HG02642 (cell line): ENCODE results near the gene DKKL1.

Source experiments
- ATAC-seq: cut with Tn5 transposase; IDR thresholded peaks from one replicate; pipeline ENCODE4 v1.9.1; 2021; ENCODE audit warnings: mild to moderate bottlenecking; ENCODE audit not compliant: unreplicated experiment, poor library complexity

DKKL1 gene

GRCh38 chr19:49337267-49338022 is 26.2 kb upstream of the DKKL1 start:
- ATAC-seq, result no peak

DNA sequence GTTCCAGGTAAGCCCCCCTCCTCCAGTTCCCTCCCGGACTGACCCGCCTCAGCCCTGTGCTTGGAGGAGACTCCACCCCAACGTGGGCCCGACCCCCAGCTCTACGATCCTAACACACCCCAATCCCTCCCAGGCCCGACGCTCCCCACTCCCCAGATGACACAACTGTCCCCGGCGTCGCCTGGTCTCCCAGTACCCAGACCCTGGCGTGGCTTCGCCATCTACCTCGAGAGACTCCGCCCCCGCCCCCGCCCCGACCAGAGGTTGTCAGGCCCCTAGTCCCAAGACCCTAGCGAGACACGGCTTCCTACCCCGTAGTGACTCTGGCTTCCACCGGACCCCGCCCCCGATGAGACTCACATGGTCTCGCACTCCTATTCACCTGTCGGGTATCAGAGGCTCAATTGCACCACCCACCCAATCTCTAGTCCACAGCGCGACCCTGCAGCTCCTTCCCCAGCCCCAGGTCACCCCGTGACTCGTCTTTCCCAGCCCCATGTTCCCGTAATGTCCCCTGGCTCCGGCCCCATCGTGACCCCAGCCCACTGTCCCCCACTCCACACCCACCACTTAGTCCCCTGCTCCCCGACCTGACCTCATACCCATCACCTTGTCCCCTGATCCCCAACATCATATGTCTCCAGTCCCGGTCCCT is 25.5 kb upstream of the DKKL1 start:
- ATAC-seq, result no peak

- ATAC-seq, result no peak
Observed at GRCh38 chr19:49338691-49339300, 24.9 kb upstream of the DKKL1 start.

DNA sequence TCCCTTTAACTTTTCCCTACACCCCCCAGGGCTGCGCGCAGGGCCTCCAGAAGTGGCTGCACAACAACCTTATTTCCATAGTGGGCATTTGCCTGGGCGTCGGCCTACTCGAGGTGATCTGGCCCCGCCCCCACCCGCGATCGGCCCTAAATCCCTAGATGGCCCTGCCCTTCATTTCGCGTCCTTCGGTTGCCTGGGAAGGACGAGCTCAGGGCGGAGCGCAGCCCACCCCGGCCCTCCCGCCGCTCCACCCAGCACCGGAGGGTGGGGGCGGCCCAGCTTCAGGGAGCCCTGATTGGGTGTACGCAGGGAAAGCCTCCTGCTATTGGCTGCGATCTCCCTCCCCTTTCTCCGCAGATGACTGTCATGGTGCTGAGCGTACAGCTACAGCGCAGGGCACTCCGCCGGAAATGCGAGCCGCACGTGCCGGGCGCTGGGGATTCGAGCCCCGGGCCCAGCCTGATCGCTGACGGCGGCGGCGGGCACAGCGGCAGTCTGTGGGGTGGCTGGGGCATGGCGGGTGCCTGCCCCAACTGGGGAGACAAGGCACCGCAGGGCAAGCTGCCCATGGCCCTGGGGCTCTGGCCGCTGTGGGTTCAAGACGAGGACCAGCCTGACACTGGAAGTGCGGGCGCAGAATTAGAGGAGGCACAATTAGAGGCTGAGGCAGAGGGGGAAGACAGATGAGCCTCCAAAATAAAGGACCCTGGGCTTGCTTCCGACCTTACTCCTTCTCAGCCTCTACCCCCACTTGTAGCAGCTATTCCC is 24.2 kb upstream of the DKKL1 start:
- no peak for ATAC-seq

DNA sequence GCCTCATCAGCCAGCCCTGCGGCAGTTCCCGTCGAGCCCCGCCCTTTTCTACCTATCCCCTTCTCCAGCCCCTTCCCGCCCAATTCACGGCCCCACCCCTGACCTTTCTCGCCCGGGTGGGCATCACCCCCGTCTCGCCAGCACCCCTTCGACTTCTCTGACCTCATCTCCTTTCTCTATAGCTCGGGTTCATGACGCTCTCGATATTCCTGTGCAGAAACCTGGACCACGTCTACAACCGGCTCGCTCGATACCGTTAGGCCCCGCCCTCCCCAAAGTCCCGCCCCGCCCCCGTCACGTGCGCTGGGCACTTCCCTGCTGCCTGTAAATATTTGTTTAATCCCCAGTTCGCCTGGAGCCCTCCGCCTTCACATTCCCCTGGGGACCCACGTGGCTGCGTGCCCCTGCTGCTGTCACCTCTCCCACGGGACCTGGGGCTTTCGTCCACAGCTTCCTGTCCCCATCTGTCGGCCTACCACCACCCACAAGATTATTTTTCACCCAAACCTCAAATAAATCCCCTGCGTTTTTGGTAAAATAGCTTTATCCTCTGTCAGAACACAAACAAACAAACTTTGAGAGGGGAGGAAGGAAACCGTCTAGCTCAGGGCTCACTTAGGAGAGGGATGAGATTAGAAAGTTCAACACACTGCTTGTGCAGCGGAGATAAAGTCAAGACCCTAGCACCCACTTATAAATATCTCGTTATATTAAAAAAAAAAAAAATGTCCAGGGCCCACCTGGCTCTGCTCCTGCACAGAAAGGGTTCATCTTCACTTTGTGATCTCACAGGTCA is 23.4 kb upstream of the DKKL1 start:
- ATAC-seq, result peak; percentile 77

- ATAC-seq, result no peak
Observed at GRCh38 chr19:49340865-49341718, 22.6 kb upstream of the DKKL1 start.

- no peak for ATAC-seq
Observed at GRCh38 chr19:49342291-49342721, 21.4 kb upstream of the DKKL1 start.

DNA sequence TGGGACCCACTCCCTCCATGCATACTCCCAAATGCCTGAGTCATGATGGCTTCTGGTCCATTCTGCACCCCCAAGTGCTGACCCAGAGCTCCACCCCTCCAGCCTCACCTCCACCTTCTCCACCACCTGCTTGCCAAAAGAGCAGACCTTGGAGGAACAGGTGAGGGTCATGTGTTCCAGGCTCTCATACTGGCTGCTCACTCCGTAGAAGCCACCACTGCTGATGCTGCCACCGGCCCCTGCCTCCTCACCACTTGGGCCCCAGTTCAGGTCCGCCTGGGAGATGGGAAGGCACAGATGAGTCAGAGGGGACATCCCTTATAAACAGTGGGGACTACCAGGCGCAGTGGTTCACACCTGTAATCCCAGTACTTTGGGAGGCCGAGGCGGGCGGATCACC is 20.6 kb upstream of the DKKL1 start:
- ATAC-seq, result no peak

DNA sequence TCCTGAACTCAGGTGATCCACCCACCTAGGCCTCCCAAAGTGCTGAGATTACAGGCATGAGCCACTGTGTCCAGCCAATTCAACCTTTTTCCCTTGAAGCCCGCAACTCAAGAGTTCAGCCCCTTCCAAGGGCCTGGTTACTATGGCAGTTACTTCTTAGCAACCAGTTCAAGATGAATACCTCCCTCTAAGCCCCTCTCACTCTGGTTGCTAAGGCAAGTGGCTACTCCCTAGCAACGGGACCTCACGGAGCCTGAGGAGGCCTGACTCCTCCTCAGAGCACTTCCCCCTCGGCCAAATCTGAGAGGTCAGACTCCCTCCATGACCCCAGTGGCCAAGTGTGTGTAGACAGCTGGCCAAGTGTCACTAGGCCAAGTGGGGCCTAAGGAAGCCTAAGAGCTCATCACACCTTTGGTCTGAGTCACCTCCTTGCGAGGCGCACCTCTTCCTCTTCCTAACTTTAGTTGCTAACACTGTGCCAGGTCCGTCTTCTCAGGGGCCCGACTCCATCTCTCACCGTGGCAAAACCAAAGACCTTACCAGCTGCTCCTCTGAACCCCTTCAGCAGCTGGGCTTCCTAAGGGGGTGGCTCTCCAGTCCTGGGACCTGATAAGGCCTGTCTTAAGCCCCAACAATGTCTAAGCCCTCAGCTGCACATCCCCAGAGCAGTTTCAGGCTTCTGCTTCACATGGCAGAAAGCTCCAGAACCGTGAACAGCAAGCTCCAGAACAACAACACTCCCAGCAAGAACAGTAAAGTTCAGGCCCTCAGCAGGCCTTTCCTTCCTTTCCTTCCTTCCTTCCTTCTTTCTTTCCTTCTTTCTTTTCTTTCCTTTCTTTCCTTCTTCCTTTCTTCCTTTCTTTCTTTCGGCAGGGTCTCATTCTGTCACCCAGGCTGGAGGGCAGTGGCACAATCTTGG is 18.9 kb upstream of the DKKL1 start:
- ATAC-seq, result no peak

- no peak for ATAC-seq
Observed at GRCh38 chr19:49347191-49347590, 16.5 kb upstream of the DKKL1 start.

GRCh38 chr19:49347835-49348234 is 15.8 kb upstream of the DKKL1 start:
- ATAC-seq, result no peak

DNA sequence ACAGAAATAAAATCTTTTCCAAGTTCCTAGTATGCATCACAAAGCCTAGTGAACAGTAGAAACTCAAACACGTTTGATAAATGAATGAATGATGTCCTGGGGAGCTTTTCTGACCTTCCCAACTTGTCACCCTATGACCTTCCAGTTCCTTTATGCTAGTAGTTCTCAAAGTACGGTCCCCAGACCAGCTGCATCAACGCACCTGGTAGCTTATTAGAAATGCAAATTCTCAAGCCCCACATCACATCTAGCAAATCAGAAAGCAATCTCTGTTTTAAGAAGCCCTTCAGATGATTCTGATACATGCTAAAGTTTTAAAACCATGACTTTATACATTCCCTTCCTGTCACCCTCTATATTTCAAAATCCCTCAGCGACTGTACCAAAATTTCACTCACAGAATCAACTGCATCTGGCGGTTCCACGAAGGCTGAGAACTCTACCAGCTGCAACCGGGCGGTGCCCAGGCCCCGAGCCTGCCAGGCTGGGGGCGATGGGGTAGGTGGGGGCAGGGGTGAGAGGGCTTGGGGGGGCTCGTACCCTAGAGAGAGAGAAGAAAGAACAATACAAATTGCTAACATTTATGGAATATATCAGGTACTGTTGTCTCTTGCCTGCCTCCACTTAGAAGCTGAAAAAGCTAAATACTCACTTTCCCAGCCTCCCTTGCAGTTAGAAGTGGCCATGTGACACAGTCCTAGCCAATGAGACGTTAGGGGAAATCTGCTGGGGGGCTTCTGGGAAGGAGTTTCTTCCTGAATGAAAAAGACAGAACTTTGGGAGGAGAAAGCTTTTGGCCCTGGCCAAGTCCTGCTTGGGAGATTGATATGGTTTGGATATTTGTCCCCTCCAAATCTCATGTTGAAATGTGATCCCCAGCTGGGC is 15.1 kb upstream of the DKKL1 start:
- ATAC-seq, result no peak

- ATAC-seq, result no peak
Observed at GRCh38 chr19:49349567-49349966, 14.1 kb upstream of the DKKL1 start.

GRCh38 chr19:49355909-49356353 is 7.7 kb upstream of the DKKL1 start:
- no peak for ATAC-seq

- ATAC-seq, result no peak
Observed at GRCh38 chr19:49356382-49356781, 7.3 kb upstream of the DKKL1 start.

DNA sequence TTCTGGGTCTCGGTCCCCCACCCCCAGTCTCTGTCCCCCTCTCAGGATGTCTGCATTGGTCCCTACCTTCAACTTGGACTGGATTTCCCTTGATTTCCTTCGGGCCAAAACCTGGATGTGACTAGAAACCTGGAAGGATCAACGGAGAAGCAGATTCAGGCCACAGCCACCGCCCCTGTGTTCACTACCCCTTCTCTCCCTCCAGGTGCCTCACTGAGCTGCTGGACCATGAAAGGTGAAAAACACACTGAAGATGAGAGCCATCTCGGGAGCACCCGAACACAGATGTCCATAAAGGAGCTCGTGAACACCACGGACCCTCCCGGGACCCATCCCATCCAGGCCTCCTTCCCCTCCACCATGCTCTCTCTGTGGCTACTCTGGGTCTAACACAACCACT is 6.5 kb upstream of the DKKL1 start:
- ATAC-seq, result no peak
